Right lobe of liver (tissue), 4 donors: ENCODE results near the gene NDST4.

ENCODE experiments used
- POLR2A ChIP-seq: fragments of 450-650 bp; IDR thresholded peaks from one replicate; pipeline ENCODE4 v1.6.1; 2017; ENCODE audit warnings: antibody characterized with exemption, mild to moderate bottlenecking
- TF ChIP-seq, protein P1 (sequence below), 4 donors: fragments of 200-600 bp in 3 of 4; fragments of 450-650 bp in 1 of 4; IDR thresholded peaks; one replicate each; pipeline versions ENCODE4 v1.5.1 to v1.8.0; 2016 to 2022; ENCODE audit warnings: antibody characterized with exemption in 4 of 4, mild to moderate bottlenecking in 2 of 4
- donor health status: DM: no; HTN: no; CAD: no.
- donor health status: DM: no; HTN: no; CAD: no.
- donor health status: DM: no; HTN: yes; CAD: no.

DNA sequence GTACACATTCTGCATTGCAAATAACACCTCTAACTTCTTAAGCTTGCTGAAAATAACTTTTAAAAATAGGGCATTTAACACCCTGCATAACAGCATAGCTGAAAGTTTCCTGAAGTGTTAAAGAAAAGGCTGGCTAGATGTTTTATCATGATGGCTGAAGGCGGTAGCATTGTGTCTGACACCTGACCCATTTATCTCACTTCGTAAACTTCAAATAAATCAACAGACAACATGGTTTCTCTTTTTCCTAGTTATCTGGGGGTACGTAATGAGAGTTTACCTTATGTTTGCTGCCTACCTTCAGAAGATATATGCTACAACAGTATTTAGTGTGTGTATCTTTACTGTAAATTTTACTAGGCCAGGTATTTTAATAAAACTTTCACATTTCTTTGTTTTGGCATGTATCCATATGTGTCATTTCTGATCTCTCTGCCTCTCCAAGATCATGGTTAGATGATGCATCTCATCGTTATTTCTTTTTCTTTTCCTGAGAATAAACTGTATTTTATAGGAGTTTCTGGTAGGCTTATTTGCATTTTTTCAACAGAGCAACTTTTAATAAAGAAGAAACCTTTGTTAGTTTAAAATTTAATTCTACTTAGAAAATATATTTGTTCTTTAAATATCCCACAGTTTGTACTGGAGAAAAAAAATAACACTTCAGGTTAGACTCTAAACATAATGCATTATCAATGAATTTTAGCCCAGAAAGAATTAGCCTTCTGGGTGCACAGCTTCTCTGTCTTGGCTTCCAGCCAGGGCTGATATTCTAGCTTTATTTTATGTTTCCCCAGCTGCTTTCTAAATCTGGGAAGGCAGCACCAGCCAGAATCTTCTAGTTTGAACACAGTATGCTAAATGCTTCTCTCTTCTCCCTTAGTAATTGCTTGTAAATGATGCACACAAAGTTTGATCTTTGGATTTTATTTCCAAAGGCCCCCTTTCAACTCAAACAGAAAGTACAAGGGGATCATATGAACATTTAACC lies 2.9 kb downstream of the NDST4 start:
- TF ChIP-seq, protein P1, sequence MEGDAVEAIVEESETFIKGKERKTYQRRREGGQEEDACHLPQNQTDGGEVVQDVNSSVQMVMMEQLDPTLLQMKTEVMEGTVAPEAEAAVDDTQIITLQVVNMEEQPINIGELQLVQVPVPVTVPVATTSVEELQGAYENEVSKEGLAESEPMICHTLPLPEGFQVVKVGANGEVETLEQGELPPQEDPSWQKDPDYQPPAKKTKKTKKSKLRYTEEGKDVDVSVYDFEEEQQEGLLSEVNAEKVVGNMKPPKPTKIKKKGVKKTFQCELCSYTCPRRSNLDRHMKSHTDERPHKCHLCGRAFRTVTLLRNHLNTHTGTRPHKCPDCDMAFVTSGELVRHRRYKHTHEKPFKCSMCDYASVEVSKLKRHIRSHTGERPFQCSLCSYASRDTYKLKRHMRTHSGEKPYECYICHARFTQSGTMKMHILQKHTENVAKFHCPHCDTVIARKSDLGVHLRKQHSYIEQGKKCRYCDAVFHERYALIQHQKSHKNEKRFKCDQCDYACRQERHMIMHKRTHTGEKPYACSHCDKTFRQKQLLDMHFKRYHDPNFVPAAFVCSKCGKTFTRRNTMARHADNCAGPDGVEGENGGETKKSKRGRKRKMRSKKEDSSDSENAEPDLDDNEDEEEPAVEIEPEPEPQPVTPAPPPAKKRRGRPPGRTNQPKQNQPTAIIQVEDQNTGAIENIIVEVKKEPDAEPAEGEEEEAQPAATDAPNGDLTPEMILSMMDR (IDR thresholded peaks at IDR 0.05) = no peak
- no peak for TF ChIP-seq POLR2A
